Ishikawa (cell line): ENCODE data around the gene HMBS.

ENCODE experiments used
- CEBPB ChIP-seq: IDR thresholded peaks from 2 replicates; pipeline ENCODE4 v1.6.1; 2012
- CREB1 ChIP-seq: IDR thresholded peaks from 2 replicates; pipeline ENCODE4 v1.6.1; 2012; ENCODE audit warnings: low read depth
- EGR1 ChIP-seq: IDR thresholded peaks from 2 replicates; pipeline ENCODE4 v1.6.1; 2012
- EP300 ChIP-seq: IDR thresholded peaks from 2 replicates; pipeline ENCODE4 v1.6.1; 2012; ENCODE audit warnings: borderline replicate concordance
- FOXM1 ChIP-seq: IDR thresholded peaks from 2 replicates; pipeline ENCODE4 v1.6.1; 2012; ENCODE audit warnings: low read depth, borderline replicate concordance
- MAX ChIP-seq: IDR thresholded peaks from 2 replicates; pipeline ENCODE4 v1.6.1; 2012
- NFIC ChIP-seq: IDR thresholded peaks from 2 replicates; pipeline ENCODE4 v1.6.1; 2012
- RAD21 ChIP-seq: IDR thresholded peaks from 2 replicates; pipeline ENCODE4 v1.6.1; 2012; ENCODE audit warnings: low read depth
- REST ChIP-seq: IDR thresholded peaks from 2 replicates; pipeline ENCODE4 v1.6.1; 2012; ENCODE audit warnings: low read depth, mild to moderate bottlenecking
- TAF1 ChIP-seq: IDR thresholded peaks from 2 replicates; pipeline ENCODE4 v1.6.1; 2012; ENCODE audit warnings: low read depth, mild to moderate bottlenecking
- TCF12 ChIP-seq: IDR thresholded peaks from 2 replicates; pipeline ENCODE4 v1.6.1; 2012; ENCODE audit warnings: low read depth
- TEAD4 ChIP-seq: IDR thresholded peaks from 2 replicates; pipeline ENCODE4 v1.6.1; 2012
- USF1 ChIP-seq: IDR thresholded peaks from 2 replicates; pipeline ENCODE4 v1.6.1; 2012
- YY1 ChIP-seq: IDR thresholded peaks from 2 replicates; pipeline ENCODE4 v1.6.1; 2012; ENCODE audit warnings: low read depth
- ZBTB7A ChIP-seq: IDR thresholded peaks from 2 replicates; pipeline ENCODE4 v1.6.1; 2012; ENCODE audit warnings: low read depth

HMBS gene

GRCh38 chr11:119092880-119093842 is 8.5 kb downstream of the HMBS start:
- no peak for TF ChIP-seq TAF1
- TF ChIP-seq RAD21: no peak
- no peak for TF ChIP-seq USF1
- TF ChIP-seq MAX: no peak
- TF ChIP-seq ZBTB7A: no peak
- no peak for TF ChIP-seq TEAD4
- TF ChIP-seq NFIC: no peak
- TF ChIP-seq TCF12: no peak
- TF ChIP-seq FOXM1: no peak
- TF ChIP-seq EP300: no peak
- TF ChIP-seq CREB1: no peak
- no peak for TF ChIP-seq EGR1
- TF ChIP-seq YY1: no peak
- TF ChIP-seq REST: no peak

GRCh38 chr11:119093942-119094815 is 9.5 kb downstream of the HMBS start:
- TF ChIP-seq TAF1 (peak; percentile 36; the same call in 1 of the 2 replicates), USF1 (no peak)

GRCh38 chr11:119094816-119095065 is 10.1 kb downstream of the HMBS start:
- TF ChIP-seq EP300 (no peak), RAD21 (peak; percentile 34; the same call in 1 of the 2 replicates)

GRCh38 chr11:119095066-119095880 is 10.6 kb downstream of the HMBS start:
- TF ChIP-seq YY1 (peak; percentile 84), NFIC (no peak), EGR1 (0 out of 2 replicates have a peak, but pooled peaks have one; percentile 22), TCF12 (peak; percentile 85), MAX (peak; percentile 93), REST (no peak), CEBPB (no peak), USF1 (peak; percentile 30; the same call in 1 of the 2 replicates), FOXM1 (peak; percentile 97), RAD21 (no peak), ZBTB7A (no peak), EP300 (peak; percentile 54; the same call in 1 of the 2 replicates), CREB1 (peak; percentile 39; the same call in 1 of the 2 replicates), TEAD4 (peak; percentile 33; the same call in 1 of the 2 replicates), TAF1 (peak; percentile 99)
